Loucy (cell line): Measurements from ENCODE around the gene PAPPA2.

Experiments used
- CTCF ChIP-seq: fragments of 200-600 bp; sonication (generic); conservative IDR thresholded peaks from 2 replicates; pipeline ENCODE4 v1.5.1; 2014; ENCODE audit warnings: mild to moderate bottlenecking, antibody characterized with exemption, low read length
- EZH2phosphoT487 ChIP-seq: fragments of 200-600 bp; IDR thresholded peaks from 2 replicates; pipeline ENCODE4 v1.6.1; 2018; ENCODE audit warnings: antibody characterized with exemption, mild to moderate bottlenecking, moderate library complexity, borderline replicate concordance

- TF ChIP-seq CTCF (no peak), EZH2phosphoT487 (no peak)
Measured at GRCh38 chr1:176617881-176618280, 154.9 kb downstream of the PAPPA2 start.
